PFSK-1 (cell line): ENCODE results near the gene UBE2J1.

ENCODE experiments used
- FOXP2 ChIP-seq: optimal IDR thresholded peaks from 2 replicates; pipeline ENCODE3; 2011; ENCODE audit warnings: borderline replicate concordance, control low read depth, inconsistent platforms; ENCODE audit not compliant: insufficient read depth; ENCODE audit errors: extremely low read length, extremely low read depth
- POLR2AphosphoS5 ChIP-seq: IDR thresholded peaks from 2 replicates; pipeline ENCODE4 v1.6.1; 2012; ENCODE audit warnings: low read depth, mild to moderate bottlenecking, control low read depth, low read length, moderate library complexity
- REST ChIP-seq, 2 experiments: IDR thresholded peaks; 2 replicates each; pipeline versions ENCODE4 v1.6.1 to v1.8.0; 2011 to 2012; ENCODE audit warnings: low read depth in 2 of 2, low read length in 2 of 2, control low read depth in 1 of 2, inconsistent platforms in 1 of 2, mild to moderate bottlenecking in 1 of 2, moderate library complexity in 1 of 2; ENCODE audit not compliant: insufficient read depth in 1 of 2
- SIN3A ChIP-seq: IDR thresholded peaks from 2 replicates; pipeline ENCODE4 v1.6.1; 2012; ENCODE audit warnings: mild to moderate bottlenecking, low read length, moderate library complexity, borderline replicate concordance; ENCODE audit not compliant: insufficient read depth
- TAF1 ChIP-seq: IDR thresholded peaks from 2 replicates; pipeline ENCODE4 v1.6.1; 2012; ENCODE audit warnings: low read length, control low read depth, borderline replicate concordance; ENCODE audit not compliant: insufficient read depth

Gene UBE2J1

GRCh38 chr6:89284081-89284480 lies 68.4 kb downstream of the UBE2J1 start:
- no peak for TF ChIP-seq TAF1
- TF ChIP-seq POLR2AphosphoS5: no peak
- TF ChIP-seq FOXP2: no peak
- no peak for TF ChIP-seq REST (IDR thresholded peaks at IDR 0.05; ENCODE audit: insufficient read depth in 1 of 2, low read depth in 2 of 2, low read length in 2 of 2)
- TF ChIP-seq SIN3A: no peak

GRCh38 chr6:89282749-89283148 lies 69.8 kb downstream of the UBE2J1 start:
- TF ChIP-seq REST (IDR thresholded peaks at IDR 0.05; ENCODE audit: insufficient read depth in 1 of 2, low read depth in 2 of 2, low read length in 2 of 2) (no peak), FOXP2 (no peak), SIN3A (no peak), TAF1 (no peak), POLR2AphosphoS5 (no peak)

- TF ChIP-seq REST (IDR thresholded peaks at IDR 0.05; ENCODE audit: insufficient read depth in 1 of 2, low read depth in 2 of 2, low read length in 2 of 2) (peak; percentile 70 to 86), POLR2AphosphoS5 (no peak), SIN3A (no peak), FOXP2 (peak; percentile 20), TAF1 (no peak)
Observed at GRCh38 chr6:89281779-89282246, 70.7 kb downstream of the UBE2J1 start.

GRCh38 chr6:89278956-89279355 lies 73.6 kb downstream of the UBE2J1 start:
- TF ChIP-seq FOXP2: no peak
- no peak for TF ChIP-seq REST (IDR thresholded peaks at IDR 0.05; ENCODE audit: insufficient read depth in 1 of 2, low read depth in 2 of 2, low read length in 2 of 2)
- no peak for TF ChIP-seq POLR2AphosphoS5
- no peak for TF ChIP-seq TAF1
- TF ChIP-seq SIN3A: no peak
